Uterus (tissue), 2 donors: ENCODE data around the gene ZNF275.

Experiments
- CTCF ChIP-seq, 4 experiments: fragments of 200-600 bp in 2 of 4; fragments of 450-650 bp in 2 of 4; sonication (generic) in 2 of 4; IDR thresholded peaks; one replicate each; pipeline ENCODE4 v1.5.1; 2016 to 2019; ENCODE audit warnings: antibody characterized with exemption in 4 of 4, mild to moderate bottlenecking in 2 of 4, moderate library complexity in 1 of 4
- POLR2A ChIP-seq, 2 donors: fragments of 450-650 bp; IDR thresholded peaks; one replicate each; pipeline ENCODE4 v1.6.1; 2016; ENCODE audit warnings: antibody characterized with exemption in 2 of 2, mild to moderate bottlenecking in 1 of 2, moderate library complexity in 1 of 2

GRCh38 chrX:153320555-153321184 is 13.3 kb upstream of the ZNF275 start:
- TF ChIP-seq CTCF (IDR thresholded peaks at IDR 0.05) (no peak), POLR2A (IDR thresholded peaks at IDR 0.05) (no peak)
